ENCODE data around the gene FAR1. TPM values are rescaled to one million over a fixed set of nuclear protein-coding genes. Genes with fewer than 3 reads are reported as not detected.

FAR1 gene
- polyA plus RNA-seq, 1 donor = 67.8 TPM

DNA sequence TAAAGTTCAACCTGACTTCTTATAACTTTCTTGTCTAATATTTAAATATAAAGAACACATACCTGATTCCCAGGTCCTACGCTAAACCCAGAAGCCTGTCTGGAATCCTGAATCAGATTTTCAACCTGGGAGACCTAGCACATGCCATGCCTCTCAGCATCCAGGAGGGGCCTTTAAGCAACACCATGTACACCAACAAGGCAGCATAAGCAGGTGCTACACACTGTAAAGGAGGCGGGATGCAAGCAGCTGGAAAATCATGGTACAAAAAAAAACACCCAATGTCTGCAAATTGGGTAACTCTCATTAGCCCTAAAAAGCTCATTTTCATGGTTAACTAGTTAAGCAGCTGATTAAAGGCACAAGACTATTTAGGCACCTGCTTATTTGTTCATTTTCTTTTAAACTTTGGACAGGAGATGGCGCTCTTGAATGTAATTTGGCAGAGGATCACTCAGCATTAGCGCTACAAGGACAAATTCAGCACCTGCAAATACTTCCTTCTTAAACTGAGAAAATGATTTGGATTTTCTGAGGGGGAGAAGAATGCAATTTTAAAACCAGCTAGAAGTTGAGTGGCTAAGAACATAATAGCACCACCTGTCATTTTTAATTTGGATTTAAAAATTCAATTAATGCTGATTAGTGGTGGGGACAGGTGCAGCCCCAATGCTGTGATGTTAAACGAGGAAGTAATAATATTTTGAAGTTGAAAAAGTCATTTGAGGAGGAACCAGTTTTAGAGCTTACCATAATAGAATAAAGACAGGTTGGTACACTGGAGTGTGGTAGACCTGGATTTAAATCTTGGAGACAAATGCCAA is 104.0 kb downstream of the FAR1 start:
- Histone ChIP-seq H3K27ac (ENCODE audit: low read length) (no peak overlapping the region), H3K27me3 (ENCODE audit: control insufficient read depth, insufficient read depth, low read length) (no peaks in the 10 kb centered on the region), H3K9me3 (ENCODE audit: control insufficient read depth, low read depth, low read length) (no peaks in the 10 kb centered on the region), H3K36me3 (ENCODE audit: control insufficient read depth, insufficient read depth, low read length) (no peaks in the 10 kb centered on the region), H3K4me1 (ENCODE audit: control insufficient read depth, insufficient read depth, low read length) (peaks cover 3% of the 10 kb centered on the region), H3K4me3 (ENCODE audit: low read length) (no peak overlapping the region)
- WGBS (ENCODE audit: insufficient coverage, low lambda C conversion rate) = 20% methylated on average over 2 of the region's 5 CpGs
- DNase-seq = peak; percentile 54 to 69

DNA sequence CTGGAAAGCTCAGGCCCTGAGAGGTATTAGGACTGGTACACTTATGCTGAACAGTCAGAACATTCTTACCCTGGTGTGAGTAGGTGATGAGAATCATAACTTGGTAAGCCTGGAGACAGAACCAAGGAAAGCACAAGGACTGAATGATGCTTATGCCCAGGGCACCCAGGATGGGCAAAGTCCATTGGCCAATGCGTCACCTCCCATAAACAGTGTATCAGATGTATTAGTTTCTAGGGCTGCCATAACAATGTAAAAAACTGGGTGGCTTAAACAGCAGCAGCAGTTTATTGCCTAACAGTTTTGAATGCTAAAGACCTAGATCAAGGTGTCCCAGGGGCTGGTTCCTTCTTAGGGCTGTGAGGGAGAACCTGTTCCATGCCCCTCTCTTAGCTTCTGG is 107.0 kb downstream of the FAR1 start:
- Histone ChIP-seq H3K9me3 (ENCODE audit: control insufficient read depth, low read depth, low read length) (no peaks in the 10 kb centered on the region), H3K4me1 (ENCODE audit: control insufficient read depth, insufficient read depth, low read length) (peaks cover 3% of the 10 kb centered on the region), H3K4me3 (ENCODE audit: low read length) (no peak overlapping the region), H3K27me3 (ENCODE audit: control insufficient read depth, insufficient read depth, low read length) (no peaks in the 10 kb centered on the region), H3K27ac (ENCODE audit: low read length) (no peak overlapping the region), H3K36me3 (ENCODE audit: control insufficient read depth, insufficient read depth, low read length) (no peaks in the 10 kb centered on the region)
- peak; percentile 11 to 60 for DNase-seq
- no CpG with 5 or more reads among the region's 1 CpG for WGBS (ENCODE audit: insufficient coverage, low lambda C conversion rate)

DNA sequence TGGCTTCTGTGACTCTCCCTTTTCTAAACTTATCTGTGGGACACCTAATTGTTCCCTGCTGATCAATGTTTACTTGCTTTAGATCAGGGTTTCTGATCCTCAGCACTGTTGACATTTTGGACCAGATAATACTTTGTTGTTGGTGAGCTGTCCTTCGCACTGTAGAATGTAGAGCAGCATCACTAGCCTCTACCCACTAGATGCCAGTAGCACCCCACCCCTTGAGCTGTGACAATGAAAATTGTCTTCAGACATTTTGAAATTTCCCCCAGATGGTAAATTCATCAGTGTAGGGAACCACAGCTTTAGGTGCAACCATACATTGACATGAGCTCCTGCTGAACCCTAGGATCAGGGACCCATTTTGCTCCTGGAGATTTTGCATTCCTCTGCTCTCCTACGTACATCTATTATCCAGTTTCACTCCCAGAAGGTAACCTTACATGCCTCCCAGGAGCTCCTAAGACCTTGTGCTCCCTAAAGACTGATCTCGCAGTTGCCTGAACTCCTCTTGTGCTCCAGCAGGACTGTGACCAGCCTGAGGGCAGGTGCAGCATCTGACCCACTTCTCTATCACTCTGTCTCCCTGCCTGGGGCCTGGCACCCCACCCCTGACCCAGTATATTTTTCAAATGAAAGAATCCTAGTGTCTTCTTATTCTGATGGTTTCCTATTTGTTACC is 107.8 kb downstream of the FAR1 start:
- WGBS (ENCODE audit: insufficient coverage, low lambda C conversion rate) = no CpG with 5 or more reads among the region's 3 CpGs
- Histone ChIP-seq H3K4me3 (ENCODE audit: low read length) (no peak overlapping the region), H3K9me3 (ENCODE audit: control insufficient read depth, low read depth, low read length) (no peaks in the 10 kb centered on the region), H3K4me1 (ENCODE audit: control insufficient read depth, insufficient read depth, low read length) (peaks cover 3% of the 10 kb centered on the region), H3K27me3 (ENCODE audit: control insufficient read depth, insufficient read depth, low read length) (no peaks in the 10 kb centered on the region), H3K27ac (ENCODE audit: low read length) (no peak overlapping the region), H3K36me3 (ENCODE audit: control insufficient read depth, insufficient read depth, low read length) (no peaks in the 10 kb centered on the region)
- no peak for DNase-seq

DNA sequence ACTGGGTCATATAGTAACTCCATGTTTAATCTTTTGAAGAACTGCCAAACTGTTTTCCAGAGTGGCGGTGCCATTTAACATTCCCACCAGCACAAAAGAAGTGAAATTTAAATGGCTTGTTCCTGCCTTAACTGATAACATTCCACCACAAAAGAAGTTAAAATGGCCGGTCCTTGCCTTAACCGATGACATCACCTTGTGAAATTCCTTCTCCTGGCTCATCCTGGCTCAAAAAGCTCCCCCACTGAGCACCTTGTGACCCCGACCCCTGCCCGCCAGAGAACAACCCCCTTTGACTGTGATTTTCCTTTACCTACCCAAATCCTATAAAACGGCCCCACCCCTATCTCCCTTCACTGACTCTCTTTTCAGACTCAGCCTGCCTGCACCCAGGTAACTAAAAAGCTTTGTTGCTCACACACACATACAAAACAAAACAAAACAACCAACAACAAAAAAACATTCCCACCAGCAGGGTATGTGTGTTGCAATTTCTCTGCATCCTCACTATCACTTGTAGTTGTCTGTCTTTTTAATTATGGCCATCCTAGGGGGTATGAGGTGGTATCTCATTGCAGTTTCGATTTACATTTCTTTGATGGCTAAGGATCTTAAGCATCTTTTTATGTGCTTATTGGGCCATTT is 109.0 kb downstream of the FAR1 start:
- Histone ChIP-seq H3K36me3 (ENCODE audit: control insufficient read depth, insufficient read depth, low read length) (no peaks in the 10 kb centered on the region), H3K27ac (ENCODE audit: low read length) (no peak overlapping the region)

DNA sequence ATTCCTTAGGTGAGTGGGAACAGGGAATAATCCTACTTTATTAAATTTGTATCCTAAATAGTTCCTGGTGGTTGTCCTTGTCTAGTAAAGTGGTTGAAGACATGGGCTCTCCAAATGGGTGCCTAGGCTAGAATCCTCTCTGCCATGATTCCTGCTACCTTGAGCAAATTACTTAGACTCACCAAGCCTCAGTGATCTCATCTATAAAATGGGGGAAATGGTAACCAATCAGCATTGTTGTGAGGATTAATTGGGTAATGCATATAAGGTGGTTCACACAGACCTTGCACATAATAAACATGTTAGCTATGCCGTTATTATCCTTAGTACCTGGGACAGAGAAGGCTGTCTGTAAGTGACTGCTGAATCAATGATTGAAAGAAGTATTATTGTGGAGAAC is 109.9 kb downstream of the FAR1 start:
- H3K4me1 ChIP-seq (ENCODE audit: control insufficient read depth, insufficient read depth, low read length) = peaks cover 8% of the 10 kb centered on the region
- no peak overlapping the region for H3K4me3 ChIP-seq (ENCODE audit: low read length)
- no peaks in the 10 kb centered on the region for H3K27me3 ChIP-seq (ENCODE audit: control insufficient read depth, insufficient read depth, low read length)
- H3K36me3 ChIP-seq (ENCODE audit: control insufficient read depth, insufficient read depth, low read length) = no peaks in the 10 kb centered on the region
- DNase-seq = no peak
- no CpG with 5 or more reads among the region's 1 CpG for WGBS (ENCODE audit: insufficient coverage, low lambda C conversion rate)
- H3K27ac ChIP-seq (ENCODE audit: low read length) = no peak overlapping the region
- H3K9me3 ChIP-seq (ENCODE audit: control insufficient read depth, low read depth, low read length) = no peaks in the 10 kb centered on the region

More for the DNA sequence above, 109.0 kb downstream of the FAR1 start:
- H3K27me3 ChIP-seq (ENCODE audit: control insufficient read depth, insufficient read depth, low read length) = no peaks in the 10 kb centered on the region
- 60% methylated on average over 1 of the region's 7 CpGs for WGBS (ENCODE audit: insufficient coverage, low lambda C conversion rate)
- no peaks in the 10 kb centered on the region for H3K9me3 ChIP-seq (ENCODE audit: control insufficient read depth, low read depth, low read length)
- H3K4me3 ChIP-seq (ENCODE audit: low read length) = no peak overlapping the region
- DNase-seq = no peak
- peaks cover 4% of the 10 kb centered on the region for H3K4me1 ChIP-seq (ENCODE audit: control insufficient read depth, insufficient read depth, low read length)

DNA sequence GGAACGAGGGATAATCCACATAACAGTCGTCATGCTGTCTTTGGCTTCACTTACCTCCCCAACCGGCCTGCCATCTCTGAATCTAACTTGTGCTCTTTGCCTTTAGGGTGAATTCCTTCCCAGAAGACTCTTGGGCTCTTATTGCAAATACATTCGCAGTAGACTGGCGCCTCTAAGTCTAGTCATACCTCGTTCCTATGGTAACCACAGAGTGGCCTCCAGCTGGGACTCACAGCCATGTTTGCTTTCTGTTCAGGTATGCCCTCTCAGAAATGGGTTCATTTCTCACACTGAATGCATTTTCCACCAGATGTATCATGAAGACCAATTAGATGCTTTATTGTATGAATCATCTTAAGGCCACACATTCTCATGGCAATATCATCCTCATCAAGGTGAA is 112.7 kb downstream of the FAR1 start:
- peaks cover 5% of the 10 kb centered on the region for H3K4me1 ChIP-seq (ENCODE audit: control insufficient read depth, insufficient read depth, low read length)
- no peaks in the 10 kb centered on the region for H3K36me3 ChIP-seq (ENCODE audit: control insufficient read depth, insufficient read depth, low read length)
- DNase-seq = no peak
- H3K27me3 ChIP-seq (ENCODE audit: control insufficient read depth, insufficient read depth, low read length) = no peaks in the 10 kb centered on the region
- no CpG with 5 or more reads among the region's 6 CpGs for WGBS (ENCODE audit: insufficient coverage, low lambda C conversion rate)
- H3K27ac ChIP-seq (ENCODE audit: low read length) = no peak overlapping the region
- no peaks in the 10 kb centered on the region for H3K9me3 ChIP-seq (ENCODE audit: control insufficient read depth, low read depth, low read length)
- H3K4me3 ChIP-seq (ENCODE audit: low read length) = no peak overlapping the region

Other genes starting within 250 kb of the FAR1 start
- gene BTBD10, start 205.4 kb upstream of the FAR1 start, polyA plus RNA-seq = 22.6 TPM
- gene PTH, start 172.7 kb upstream of the FAR1 start, polyA plus RNA-seq = not detected